Measurements from ENCODE around the gene CMTM8.

DNA sequence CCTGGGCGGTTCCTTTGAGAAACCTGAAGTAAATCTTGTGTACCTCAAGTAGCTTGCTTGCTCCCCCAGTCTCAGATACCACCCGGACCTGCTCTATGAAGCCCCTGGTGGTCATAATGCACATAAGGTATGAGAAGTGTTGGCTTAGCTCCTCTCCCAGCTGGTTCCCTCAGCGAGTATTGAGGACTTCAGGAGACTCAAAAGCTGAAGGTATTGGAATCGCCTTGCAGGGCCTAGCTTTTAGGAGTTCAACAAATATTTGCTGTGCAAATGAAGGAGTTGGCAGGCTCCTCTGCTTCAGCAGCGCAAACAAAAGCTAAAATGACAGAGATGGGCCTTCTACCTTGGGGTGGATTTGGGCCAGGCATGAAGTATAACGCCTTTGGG is 1.7 kb downstream of the CMTM8 start:
- TF ChIP-seq, protein P1, sequence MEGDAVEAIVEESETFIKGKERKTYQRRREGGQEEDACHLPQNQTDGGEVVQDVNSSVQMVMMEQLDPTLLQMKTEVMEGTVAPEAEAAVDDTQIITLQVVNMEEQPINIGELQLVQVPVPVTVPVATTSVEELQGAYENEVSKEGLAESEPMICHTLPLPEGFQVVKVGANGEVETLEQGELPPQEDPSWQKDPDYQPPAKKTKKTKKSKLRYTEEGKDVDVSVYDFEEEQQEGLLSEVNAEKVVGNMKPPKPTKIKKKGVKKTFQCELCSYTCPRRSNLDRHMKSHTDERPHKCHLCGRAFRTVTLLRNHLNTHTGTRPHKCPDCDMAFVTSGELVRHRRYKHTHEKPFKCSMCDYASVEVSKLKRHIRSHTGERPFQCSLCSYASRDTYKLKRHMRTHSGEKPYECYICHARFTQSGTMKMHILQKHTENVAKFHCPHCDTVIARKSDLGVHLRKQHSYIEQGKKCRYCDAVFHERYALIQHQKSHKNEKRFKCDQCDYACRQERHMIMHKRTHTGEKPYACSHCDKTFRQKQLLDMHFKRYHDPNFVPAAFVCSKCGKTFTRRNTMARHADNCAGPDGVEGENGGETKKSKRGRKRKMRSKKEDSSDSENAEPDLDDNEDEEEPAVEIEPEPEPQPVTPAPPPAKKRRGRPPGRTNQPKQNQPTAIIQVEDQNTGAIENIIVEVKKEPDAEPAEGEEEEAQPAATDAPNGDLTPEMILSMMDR (IDR thresholded peaks at IDR 0.05 in 4 of 5, conservative IDR thresholded peaks at IDR 0.05 in 1 of 5): peak in 3 of 5 experiments; percentile 20 to 32 (median 23)
- TF ChIP-seq POLR2A (IDR thresholded peaks at IDR 0.05): no peak
